Measurements from ENCODE around the gene MSL3.

The MSL3 gene, protein sequence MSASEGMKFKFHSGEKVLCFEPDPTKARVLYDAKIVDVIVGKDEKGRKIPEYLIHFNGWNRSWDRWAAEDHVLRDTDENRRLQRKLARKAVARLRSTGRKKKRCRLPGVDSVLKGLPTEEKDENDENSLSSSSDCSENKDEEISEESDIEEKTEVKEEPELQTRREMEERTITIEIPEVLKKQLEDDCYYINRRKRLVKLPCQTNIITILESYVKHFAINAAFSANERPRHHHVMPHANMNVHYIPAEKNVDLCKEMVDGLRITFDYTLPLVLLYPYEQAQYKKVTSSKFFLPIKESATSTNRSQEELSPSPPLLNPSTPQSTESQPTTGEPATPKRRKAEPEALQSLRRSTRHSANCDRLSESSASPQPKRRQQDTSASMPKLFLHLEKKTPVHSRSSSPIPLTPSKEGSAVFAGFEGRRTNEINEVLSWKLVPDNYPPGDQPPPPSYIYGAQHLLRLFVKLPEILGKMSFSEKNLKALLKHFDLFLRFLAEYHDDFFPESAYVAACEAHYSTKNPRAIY

DNA sequence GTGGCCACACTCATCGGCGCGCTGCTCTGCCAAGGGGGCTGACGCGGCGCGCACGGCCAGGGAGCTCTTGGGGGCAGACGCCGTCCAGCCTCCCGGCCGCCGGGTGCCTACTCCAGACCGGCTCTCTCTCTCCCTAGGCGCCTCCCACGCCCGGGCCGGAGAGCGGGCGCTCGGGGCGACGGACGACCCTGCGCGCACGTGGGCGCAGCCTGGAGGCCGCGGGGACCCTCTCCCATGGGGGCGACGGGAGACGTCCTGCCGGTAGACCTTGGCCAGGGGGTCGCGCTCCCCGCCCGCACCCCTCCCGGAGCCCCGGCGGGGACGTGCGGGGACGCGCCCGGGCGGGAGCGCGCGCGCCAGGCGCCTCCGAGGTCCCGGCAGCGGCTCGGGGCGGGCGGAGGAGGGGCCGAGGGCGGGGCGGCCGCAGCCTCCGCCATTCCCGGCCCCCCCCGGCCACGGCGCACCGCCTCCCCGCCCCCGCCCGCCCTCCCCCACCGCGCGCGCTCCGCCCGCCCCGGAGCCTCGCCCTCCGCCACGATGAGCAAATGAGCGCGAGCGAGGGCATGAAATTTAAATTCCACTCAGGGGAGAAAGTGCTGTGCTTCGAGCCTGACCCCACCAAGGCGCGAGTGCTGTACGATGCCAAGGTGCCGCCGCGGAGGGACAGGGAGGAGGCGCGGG lies at the start of gene MSL3:
Gene MSL3, plus strand, starts transcription at position 519 of the 681 bp plus-strand sequence. Its CDS starts 27 bp downstream, at position 546.
- peak; percentile 54 for DNase-seq

DNA sequence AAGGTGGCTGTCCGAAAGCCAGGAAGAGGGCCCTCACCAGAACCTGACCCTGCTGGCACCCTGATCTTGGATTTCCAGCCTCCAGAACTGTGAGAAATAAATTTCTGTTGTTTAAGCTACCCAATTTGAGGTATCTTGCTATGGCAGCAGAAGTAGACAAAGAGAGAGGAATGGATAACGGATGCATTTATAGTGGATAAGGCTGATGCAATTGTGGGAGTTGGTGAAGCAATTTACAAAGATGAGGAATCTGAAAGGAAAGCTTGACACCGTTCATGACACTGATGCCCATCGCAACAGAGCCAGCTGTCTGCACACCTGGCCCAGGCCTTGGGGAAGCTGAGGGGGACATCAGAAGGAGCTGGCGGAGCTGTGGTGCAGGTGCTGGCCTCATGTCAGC lies 35.7 kb upstream of the MSL3 start:
- DNase-seq: no peak

DNA sequence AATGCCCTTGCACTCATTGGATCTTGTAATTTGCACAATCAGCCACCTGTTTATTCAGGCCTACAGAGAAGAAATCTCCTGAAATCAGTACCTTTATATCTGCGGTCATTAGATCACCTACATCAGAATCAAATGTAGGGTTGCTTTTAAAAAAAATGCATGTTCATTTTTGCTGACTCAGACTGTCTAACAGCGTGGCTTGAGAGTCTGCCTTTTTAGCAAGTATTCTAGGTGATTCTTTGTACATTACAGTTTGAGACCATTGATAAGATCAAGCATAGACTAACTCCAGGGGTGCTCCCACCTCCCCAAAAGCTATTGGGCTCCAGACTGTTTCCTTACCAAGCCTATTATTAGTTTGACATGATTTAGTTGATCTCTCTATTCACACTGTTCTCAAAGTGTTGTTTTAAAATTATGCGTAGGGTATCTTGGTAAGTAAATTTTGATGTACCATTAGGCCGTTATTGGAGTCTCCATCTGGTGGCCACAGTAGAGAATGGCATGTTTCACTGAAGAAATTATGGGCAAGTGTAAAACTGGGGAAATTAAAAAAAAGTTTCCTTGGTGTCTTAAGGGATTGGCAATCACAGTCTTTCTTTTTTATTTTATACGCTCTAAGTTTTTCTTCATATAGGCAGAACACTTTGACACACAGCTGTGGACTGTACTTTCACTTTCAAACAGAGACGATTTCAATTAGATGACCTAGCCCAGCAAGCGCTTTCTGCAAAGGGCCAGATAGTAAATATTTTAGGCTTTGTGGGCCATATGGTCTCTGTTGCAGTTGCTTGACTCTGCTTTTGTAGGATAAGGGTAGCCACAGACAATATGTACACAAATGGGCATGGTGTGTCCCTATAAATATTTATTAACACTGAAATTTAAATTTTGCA lies 33.7 kb upstream of the MSL3 start:
- DNase-seq: no peak

DNA sequence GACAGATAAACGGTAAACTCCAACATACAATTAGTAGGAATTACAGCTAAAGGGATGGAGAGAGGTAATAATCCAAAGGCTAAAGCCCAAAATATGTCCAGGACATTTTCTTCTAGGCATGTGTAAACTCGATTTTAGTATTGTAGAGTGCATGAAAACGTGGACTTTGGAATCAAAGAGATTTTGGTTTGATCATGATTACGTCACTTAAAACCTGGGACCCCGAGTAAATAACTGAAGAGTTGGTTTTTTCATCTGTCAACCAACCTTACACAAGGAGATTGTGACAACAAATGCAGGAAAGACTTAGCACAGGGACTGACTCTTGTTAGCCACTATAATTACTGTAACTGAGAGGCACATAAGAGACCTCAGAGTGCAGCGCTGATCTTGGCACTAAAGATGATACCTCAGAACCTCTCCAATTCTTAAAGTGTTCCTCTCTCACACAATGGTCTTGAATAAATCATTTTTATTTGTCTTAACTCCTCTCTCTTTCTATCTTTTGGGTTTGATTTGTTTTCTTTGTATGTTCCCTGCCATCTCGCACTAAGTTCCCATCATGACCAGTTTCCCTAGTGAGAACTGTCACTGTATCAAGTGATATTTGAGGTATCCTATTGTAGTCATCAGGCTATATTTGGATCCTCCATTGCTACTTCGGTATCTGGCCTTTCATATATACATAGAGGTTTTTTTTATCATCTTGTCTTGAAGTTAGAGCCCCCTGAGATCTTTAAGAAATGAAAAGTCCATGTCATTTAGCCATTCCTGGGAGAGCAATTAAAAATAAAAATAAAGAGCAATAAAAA lies 32.2 kb upstream of the MSL3 start:
- no peak for DNase-seq

DNA sequence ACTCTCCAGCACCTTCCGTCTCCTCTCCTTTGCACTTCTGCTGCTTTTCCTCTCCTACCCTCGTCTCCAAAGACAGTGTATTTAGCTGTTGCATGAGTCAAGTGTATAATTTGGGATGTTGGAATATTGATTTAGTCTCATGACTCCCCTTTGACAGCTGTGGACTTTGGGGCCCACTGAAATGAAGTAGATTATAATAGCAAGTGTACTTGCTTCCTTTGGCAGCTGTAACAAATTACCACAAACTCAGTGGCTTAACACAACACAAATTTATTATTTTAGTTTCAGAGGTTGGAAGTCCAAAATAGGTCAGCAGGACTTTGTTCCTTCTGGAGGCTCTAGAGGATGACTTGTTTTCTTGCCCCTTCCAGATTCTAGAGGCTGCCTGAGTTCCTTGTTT lies 29.5 kb upstream of the MSL3 start:
- no peak for DNase-seq

DNA sequence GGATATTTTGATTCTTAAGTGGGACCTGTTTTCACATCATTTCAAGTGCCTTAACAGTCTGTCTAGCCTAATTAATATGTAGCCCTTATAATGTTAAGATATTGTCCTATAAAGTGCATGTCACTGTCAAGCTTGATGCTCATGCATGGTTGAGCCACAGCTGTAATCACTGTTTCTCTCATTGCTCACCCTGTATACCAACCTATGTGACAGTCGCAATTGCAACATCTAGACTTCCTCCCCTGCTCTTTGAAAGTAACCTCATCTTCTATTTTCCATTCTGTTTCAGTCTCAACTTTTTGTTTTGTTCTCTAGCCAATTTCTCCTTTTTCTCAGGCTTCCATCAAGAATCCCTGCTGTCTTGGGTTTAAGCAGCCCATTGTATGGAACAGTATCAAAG lies 24.4 kb upstream of the MSL3 start:
- DNase-seq: no peak

DNA sequence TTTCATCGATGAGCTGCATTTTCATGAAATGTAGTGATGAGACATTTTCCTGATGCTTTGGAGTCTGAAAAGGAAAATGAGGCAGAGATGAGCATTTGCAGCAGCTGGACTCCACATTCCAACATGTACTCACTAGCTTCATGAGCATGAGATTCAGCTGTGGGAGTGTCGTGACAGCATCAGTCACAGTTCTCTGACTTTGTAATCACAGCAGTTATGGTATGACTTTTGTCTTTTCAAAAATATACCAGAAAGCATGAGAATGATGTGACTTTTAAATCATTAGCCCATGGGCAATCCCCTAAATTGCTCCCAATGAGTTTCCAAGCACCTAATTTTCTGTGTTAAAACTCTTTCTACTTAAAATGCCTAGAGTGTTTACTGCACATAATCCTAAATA lies 18.3 kb upstream of the MSL3 start:
- no peak for DNase-seq

DNA sequence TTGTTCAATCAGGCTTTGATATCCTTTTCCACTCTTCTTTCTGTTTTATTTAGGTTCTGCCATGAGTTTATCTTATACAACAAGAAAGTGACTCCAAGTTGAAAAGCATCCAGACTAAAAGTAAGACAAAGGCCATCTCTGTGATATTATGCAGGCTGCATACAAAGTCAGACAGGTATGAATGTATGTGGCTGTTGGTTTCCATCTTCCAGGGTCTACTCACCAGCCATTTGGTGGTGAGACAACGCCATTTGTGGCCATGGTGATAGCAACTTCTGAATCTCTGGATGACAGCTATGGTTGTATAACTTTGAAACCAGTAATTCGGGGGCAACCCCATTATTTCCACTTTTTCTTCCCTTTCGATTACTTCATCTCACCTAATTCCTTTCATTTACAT lies 17.2 kb upstream of the MSL3 start:
- DNase-seq: no peak

DNA sequence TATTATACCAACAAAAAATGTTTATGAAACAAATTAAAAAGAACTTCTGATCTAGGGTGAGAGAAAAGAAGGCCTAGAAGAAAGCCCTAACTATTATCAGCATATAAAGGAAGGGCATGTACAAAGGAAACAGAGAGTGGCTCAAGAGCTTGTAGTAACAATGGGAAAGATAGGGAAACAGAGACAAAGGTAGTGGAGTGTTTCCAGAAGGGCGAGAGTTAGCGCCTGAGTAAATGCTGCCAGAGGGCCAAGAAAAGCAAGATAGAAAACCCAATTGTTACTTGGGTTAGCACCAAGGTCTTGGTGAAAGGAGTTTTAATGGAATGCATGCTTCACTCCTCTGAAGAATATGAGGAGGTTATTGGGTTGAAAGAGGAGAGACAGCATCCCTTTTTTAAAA lies 16.5 kb upstream of the MSL3 start:
- DNase-seq: no peak

DNA sequence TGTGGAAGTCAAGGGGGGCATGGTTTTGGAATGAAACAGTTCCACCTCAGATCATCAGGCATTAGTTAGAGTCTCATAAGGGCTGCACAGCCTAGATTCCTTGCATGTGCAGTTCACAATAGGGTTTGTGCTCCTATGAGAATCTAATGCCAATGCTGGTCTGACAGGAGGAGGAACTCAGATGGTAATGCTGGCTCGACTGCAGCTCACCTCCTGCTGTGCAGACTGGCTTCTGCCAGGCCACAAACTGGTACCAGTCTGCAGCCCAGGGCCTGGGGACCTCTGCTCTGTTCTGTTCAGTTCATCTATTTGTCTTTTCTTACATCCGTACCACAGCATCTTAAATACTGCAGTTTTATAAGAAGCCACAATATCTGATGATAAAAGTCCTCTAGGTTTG lies 12.2 kb upstream of the MSL3 start:
- DNase-seq: no peak

DNA sequence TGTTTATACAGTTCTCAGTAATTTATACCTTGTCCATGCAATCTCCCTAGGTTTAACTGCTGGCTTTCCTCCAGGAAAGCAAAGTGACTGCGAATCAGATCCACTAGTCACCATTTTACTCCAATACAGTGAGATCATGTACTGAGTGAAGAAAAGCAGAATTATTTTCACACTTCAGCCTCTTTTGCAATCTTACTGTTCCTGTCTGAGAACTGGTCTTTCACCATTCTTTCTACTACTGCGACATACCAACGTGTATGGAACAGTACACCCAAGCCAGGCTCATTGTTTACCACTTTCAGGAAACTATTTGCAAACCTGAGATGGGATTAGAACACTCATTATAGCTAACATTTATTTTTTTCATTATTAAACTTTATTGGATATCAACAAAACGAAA lies 8.0 kb upstream of the MSL3 start:
- no peak for DNase-seq

DNA sequence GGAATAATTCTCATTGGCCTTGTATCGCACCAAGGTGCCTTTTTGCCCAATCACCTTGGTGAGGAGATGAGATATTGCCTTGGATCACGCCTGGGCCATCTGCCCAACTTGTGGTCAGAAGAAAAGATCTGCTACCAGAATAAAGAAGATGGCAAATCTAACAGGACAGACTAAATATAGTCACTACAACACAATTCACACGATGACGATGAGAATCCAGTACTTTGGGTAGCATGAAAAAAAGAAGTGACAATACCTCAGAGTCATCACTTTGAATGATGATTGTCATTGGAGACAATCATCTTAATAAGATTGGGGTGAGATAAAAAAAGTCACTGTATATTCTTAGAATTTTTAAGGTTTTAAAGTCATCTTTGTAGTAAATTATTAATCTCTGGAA lies 7.3 kb upstream of the MSL3 start:
- DNase-seq: no peak

DNA sequence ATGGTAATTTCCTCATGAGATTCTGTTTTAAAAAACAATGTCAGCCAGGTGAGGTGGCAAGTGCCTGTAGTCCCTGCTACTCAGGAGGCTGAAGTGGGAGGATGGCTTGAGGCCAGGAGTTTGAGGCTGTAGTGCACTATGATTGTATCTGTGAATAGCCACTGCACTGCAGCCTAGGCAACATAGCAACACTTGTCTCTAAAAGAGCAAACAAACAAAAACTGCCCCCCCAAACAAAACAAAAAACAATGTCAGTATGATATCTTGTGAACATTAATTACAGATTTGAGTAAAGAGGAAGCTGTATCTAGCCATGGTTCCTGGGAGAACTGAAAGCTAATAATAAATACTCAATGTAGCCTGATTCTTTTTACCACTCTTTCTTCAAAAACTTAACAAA lies 6.8 kb upstream of the MSL3 start:
- DNase-seq: no peak

DNA sequence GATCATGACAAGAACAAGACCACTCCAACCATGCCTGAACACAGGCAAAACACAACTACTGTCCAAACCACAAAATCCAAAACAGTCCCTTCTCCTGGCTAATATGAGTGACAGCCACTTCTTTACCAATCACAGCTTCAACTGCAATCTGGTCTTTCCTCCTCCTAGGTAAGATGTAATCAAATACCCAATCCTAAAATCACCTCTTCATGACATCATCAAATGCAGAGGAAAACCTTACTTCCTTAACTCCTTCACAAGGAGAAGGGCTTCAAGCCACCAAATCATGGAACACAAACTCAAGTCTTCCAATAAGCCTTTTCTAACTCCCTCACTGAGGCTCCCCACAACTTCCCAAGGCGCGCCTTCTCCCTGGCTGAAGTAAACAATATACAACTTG lies 4.4 kb upstream of the MSL3 start:
- no peak for DNase-seq

DNA sequence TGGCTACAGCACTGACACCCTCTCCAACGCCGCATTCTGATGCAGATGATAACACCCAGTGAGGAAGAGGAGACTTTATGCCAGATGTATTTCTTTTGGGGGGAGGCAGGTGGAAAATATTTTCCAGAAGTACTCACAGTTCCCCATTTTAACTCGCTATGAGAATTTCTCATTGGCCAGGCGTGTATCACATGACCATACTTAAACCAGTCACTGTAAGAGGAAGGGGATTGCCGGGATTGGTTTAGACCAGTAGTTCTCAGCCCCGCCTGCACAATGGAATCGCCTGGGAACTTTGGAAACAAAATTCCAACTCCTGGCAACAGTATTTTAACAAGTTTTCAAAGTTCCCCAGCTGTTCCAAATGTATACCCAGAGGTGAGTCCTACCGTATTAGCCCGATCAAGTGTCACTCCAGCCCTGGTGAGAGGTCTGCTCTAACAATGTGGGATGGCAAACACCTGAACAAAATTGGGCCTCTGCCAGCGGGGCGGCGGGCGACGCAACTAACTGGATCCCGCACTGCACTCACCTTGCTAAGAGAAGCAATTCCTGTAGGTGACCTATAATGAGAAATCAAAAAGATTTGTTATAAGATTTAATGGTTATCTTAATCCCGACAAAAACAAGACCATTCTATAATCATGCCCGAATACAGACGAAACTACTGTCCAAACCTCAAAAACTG lies 2.9 kb upstream of the MSL3 start:
- DNase-seq: no peak

DNA sequence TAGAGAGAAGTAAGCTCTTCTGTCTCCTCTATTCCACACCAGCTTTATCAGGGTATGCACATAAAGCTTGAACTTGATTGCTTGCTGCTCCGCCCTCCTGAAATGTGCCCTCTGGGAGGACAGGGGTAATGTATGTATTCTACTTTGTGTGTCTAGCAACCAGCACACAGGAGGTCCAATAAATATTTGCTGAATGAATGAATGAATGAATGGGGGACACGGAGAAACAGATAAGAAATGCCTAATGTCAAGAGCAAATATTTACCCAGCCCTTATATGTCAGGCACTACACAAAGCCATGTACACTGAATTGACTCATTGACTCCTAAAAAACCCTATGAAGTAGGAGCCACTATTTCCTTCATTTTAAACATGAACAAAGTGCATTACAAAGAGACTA lies 2.3 kb upstream of the MSL3 start:
- DNase-seq: no peak

DNA sequence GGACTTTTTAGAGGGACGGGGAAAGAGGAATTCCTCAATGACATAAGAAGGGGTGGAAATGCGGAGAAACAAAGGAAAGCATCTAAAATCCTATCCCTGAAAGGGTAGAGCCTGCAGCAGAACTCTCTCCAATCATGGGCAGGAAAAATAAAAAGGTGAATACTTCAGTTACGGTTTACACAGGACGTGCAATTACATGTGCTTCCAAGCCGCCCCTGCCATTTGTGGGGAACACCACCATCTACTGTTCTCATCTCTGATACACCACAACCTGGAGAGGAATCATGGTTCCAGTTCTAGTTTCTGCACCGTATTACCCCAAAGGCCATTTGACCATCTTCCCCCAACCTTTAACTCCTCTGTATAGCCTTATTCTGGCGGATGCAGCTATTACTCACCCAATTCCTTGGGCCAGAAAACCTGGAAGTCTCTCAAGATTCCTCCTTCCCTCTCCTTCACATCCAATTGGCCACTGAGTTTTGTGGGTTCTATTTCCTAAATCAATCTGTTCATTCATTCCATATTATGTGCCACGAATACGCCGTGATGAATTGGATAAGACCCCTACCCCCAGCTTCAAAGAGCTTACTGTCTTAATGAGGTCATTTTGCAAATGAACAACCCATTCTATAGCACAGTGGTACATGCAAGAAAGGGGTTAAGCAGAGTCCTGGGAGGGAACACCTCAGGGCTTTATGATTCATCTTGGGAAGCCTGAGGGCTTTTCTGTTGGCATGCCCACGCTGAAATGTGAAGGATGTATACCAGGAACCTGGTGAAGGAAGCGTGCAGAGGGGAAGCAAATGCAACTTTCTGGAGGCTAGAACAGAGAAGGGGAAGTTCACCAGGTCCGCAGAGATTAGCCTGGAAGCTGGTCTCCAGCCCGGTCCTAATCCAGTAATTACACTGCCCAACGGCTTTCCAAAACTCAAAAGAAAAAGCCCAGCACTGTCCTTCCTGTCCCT lies 1.4 kb upstream of the MSL3 start:
- DNase-seq: no peak

DNA sequence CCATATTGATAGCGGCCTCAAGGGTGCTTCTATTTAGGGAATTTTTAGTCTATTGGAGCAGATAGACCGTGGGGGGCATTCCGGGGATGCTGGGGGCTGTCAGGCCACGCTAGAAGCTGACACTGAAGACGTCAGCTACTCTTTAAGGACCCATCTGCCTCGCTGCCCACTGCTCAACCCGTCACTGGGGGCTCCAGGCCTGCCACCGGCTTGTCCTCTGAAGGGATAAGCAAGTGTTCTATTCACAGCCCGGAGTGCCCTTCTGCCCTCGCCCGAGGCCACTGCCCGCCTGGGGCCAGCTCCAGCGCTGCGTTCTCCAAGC lies 679 bp upstream of the MSL3 start:
- no peak for DNase-seq

DNA sequence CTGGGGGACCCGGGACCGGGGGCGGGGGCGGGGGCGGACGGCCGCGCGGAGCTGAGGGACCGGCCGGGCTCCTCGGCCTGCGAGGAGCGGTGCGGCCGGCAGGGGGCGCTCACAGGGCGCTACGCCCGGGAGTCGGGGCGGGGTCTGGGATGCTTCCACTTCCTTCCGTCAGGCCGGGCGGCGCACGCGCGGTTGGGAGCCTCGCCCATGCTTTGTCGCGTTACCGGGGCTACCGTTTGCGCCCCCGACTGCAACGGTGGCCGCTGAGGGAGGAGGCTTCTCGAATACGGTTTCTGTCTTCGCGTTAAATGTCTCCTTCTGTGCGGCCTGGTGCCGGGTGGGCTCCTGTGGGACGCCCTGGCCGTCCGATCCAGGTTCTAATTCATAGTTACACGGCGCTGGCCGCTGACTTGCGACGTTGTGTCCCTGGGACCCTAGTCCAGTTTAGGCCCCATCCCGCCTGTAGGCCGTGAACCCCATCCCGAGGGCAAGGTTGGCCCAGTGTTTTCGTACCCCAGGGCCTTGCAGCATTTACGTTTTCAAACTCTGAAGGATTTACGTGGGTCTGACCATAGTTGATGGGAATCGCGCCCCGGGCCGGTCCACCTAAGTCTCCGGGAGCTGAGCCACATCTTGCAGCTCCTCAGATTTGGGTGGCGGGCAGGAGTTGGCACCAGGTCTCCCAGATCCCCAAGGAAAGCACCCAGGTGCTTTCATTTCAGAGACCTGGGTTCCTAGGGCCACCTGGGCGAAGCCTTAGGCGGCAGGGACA lies 549 bp downstream of the MSL3 start:
- peak; percentile 49 for DNase-seq

DNA sequence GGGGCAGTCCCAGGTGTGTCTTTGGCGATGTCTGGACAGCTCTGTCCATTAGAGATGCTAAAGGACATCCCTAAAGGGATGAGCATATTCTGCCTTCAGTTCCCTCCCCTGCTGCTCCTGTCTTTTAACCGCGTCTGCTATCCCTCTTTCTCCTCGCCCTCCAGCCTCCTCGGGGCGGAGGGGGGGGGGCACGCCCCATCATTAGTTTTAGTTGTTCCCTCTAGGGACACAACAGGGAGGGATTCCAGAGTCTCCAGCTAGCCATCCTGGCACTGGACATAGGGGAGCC lies 1.1 kb downstream of the MSL3 start:
- no peak for DNase-seq
